ENCODE data around the gene ACBD6.

Gene ACBD6

GRCh38 chr1:180277476-180278193 lies 224.7 kb downstream of the ACBD6 start:
- TF ChIP-seq CTCF (IDR thresholded peaks at IDR 0.05) (no peak), ZFX (IDR thresholded peaks at IDR 0.05; ENCODE audit: borderline replicate concordance) (no peak)
- no peak overlapping the region for H3K27ac ChIP-seq

GRCh38 chr1:180275726-180276125 lies 226.7 kb downstream of the ACBD6 start:
- H3K27ac ChIP-seq = no peak overlapping the region
- no peak for TF ChIP-seq ZFX (IDR thresholded peaks at IDR 0.05; ENCODE audit: borderline replicate concordance)
- TF ChIP-seq CTCF (IDR thresholded peaks at IDR 0.05) = no peak

GRCh38 chr1:180274221-180274620 lies 228.2 kb downstream of the ACBD6 start:
- no peak for TF ChIP-seq ZFX (IDR thresholded peaks at IDR 0.05; ENCODE audit: borderline replicate concordance)
- no peak for TF ChIP-seq CTCF (IDR thresholded peaks at IDR 0.05)
- H3K27ac ChIP-seq = no peak overlapping the region

GRCh38 chr1:180273066-180273465 lies 229.3 kb downstream of the ACBD6 start:
- H3K27ac ChIP-seq = no peak overlapping the region
- TF ChIP-seq CTCF (IDR thresholded peaks at IDR 0.05) (no peak), ZFX (IDR thresholded peaks at IDR 0.05; ENCODE audit: borderline replicate concordance) (no peak)

GRCh38 chr1:180272395-180272794 lies 230.0 kb downstream of the ACBD6 start:
- no peak for TF ChIP-seq ZFX (IDR thresholded peaks at IDR 0.05; ENCODE audit: borderline replicate concordance)
- no peak for TF ChIP-seq CTCF (IDR thresholded peaks at IDR 0.05)
- H3K27ac ChIP-seq = no peak overlapping the region

GRCh38 chr1:180271272-180272255 lies 230.8 kb downstream of the ACBD6 start:
- TF ChIP-seq CTCF (IDR thresholded peaks at IDR 0.05) = no peak
- TF ChIP-seq ZFX (IDR thresholded peaks at IDR 0.05; ENCODE audit: borderline replicate concordance) = no peak

More at GRCh38 chr1:180271272-180272255, 230.8 kb downstream of the ACBD6 start:
- no peak overlapping the region for H3K27ac ChIP-seq

All from 22Rv1 (cell line).